Fibroblast of the aortic adventitia (primary cell): Measurements from ENCODE around the gene MAX. TPM values are rescaled to one million over a fixed set of nuclear protein-coding genes. Genes with fewer than 3 reads are reported as not detected.

ENCODE experiments used
- DNase-seq: peaks from one replicate; pipeline ENCODE4 v3.0.0-alpha.2; 2010; ENCODE audit warnings: low read depth
- H3K4me3 ChIP-seq: 2 replicates; pipeline ENCODE4 v1.5.1; 2011; ENCODE audit warnings: low read depth, mild to moderate bottlenecking, control low read depth, low read length, moderate library complexity
- total RNA-seq: library from RNA; depleted of rRNA; stranded (reverse); fragments of >200 nt; gene quantifications from 2 replicates; pipeline ENCODE4 v1.2.3, GENCODE V29; 2012; ENCODE audit warnings: low replicate concordance
- TF ChIP-seq, protein P1 (sequence below): IDR thresholded peaks from 2 replicates; pipeline ENCODE4 v1.5.1; 2011; ENCODE audit warnings: mild to moderate bottlenecking, low read length, control low read depth, inconsistent platforms; ENCODE audit not compliant: insufficient read depth

The MAX gene
- total RNA-seq, 1 donor = 69.3 TPM

DNA sequence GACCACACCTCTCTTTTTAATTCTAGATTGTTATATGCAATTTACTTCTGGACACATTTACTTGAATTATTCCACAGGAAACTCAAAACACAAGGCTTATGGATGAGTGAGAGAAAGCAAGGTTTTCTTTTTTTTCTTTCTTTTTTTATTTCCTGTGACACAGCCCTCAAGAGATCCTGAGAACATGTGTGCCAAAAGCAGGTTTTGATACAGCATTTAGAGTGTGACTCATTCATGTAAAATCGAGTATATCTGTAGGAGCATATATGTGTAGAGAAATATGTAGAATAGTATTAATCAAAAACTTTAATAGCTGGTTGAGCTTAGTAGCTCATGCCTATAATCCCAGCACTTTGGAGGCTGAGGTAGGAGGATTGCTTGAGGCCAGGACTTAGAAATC lies 4.4 kb upstream of the MAX start:
- no peak overlapping the region for H3K4me3 ChIP-seq
- TF ChIP-seq, protein P1, sequence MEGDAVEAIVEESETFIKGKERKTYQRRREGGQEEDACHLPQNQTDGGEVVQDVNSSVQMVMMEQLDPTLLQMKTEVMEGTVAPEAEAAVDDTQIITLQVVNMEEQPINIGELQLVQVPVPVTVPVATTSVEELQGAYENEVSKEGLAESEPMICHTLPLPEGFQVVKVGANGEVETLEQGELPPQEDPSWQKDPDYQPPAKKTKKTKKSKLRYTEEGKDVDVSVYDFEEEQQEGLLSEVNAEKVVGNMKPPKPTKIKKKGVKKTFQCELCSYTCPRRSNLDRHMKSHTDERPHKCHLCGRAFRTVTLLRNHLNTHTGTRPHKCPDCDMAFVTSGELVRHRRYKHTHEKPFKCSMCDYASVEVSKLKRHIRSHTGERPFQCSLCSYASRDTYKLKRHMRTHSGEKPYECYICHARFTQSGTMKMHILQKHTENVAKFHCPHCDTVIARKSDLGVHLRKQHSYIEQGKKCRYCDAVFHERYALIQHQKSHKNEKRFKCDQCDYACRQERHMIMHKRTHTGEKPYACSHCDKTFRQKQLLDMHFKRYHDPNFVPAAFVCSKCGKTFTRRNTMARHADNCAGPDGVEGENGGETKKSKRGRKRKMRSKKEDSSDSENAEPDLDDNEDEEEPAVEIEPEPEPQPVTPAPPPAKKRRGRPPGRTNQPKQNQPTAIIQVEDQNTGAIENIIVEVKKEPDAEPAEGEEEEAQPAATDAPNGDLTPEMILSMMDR = no peak
- peak; percentile 23 for DNase-seq

DNA sequence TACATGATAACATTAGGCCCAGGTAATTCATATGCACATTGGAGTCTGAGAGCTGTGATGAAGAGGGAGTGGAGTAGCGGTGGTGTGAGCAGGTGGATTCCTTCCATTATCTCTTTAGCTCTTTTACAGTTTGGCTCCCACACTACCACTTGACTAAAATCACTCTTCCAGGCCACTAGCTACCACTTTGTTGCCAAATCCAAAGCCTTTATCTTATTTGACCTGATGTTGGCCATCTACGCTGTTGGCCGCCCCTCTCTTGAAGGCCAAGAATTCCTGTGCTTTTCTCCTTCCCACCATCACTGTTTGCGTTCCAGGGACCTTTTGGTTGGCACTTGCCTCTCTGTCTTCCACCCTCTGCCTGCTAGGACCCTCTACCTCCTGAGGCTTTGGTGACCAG lies 4.0 kb upstream of the MAX start:
- H3K4me3 ChIP-seq = no peak overlapping the region
- TF ChIP-seq, protein P1 = no peak
- no peak for DNase-seq

DNA sequence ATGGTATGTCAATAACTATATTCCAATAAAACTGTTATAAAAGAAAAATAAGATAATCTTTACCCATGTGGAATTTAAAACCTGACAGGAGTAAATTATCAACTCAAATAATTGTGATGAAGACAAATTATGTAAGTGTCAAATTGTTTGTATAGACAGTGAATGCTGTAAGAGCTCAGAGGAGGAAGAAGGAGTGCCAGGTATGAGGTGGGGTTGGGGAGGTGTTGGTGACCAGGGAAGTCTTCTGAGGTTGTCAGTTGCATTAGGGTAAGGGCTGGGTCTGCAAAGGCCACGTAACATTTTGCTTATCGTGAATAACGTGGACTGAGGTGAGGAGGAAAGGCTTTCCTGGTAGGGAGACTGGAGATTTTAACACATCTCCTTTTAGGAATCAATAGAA lies 2.5 kb upstream of the MAX start:
- TF ChIP-seq, protein P1 = no peak
- no peak for DNase-seq
- H3K4me3 ChIP-seq = no peak overlapping the region

DNA sequence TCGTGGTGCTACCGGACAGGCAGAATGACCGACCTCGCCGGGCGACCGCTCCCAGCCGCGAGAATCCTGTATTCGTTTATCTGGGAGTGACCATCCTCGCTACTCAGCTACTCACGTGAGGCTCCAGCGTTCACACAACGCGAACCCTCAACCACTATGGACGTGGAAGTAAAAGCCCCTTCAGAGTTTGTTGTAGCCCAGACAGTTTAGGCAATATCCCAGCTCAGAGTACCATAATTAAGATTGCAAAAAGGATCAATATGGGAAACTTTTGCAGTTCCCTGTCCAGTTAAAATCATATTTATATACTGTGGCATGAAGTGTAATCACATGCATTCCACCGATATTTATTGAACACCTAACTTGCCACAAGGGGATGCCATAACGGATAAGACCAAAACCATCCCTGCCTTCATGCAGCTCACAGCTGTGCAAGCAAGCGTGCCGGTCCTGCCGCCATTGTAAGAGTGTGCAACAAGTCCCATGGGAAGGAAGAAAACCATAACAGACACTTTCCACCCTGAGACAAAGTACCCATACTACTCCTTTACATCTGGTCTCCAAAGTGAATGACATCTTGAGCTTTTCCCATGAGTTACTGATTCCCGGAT lies 938 bp upstream of the MAX start:
- DNase-seq = peak; percentile 29
- TF ChIP-seq, protein P1 = peak; percentile 21
- H3K4me3 ChIP-seq = peak overlapping the region; percentile 77

DNA sequence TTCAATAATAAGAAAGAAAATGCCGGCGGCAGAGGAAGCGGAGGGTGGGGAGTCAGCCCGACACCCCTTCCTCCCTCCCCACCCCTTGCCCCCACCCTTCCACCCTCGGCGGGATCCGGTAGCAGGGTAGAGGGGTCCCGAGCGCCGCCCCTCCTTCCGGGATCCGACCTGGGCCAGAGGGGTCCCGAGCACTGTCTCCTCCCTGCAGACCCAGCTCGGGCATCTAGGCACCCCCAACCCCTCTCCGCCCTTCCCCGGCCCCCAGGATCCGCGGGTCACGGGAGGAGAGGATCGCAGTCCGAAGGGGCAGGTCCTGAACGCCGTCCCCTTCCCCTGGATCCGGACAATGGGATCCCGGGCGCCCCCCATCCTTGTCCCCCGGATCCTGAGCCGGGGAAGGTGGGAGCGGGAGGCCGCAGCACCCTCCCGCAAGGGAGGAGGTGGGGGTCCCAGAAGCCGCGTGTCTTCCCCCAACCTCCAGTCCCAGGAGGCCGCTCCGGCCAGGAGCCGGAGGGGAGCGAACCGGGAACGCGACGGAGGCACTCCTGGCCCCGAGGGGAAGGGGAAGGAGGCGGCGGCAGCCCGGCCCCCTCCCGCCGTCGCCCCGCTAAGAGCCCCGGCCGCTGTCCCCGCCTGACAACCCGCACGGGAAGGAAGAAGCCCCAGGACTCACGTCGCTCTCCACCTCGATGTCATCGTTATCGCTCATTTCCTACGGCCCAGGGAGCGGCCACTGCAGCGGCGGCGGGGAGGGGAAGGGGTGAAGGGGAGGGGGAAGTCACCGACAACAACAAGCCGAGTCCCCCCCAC lies 481 bp downstream of the MAX start:
- H3K4me3 ChIP-seq = peak overlapping the region; percentile 80
- no peak for DNase-seq
- TF ChIP-seq, protein P1 = no peak

DNA sequence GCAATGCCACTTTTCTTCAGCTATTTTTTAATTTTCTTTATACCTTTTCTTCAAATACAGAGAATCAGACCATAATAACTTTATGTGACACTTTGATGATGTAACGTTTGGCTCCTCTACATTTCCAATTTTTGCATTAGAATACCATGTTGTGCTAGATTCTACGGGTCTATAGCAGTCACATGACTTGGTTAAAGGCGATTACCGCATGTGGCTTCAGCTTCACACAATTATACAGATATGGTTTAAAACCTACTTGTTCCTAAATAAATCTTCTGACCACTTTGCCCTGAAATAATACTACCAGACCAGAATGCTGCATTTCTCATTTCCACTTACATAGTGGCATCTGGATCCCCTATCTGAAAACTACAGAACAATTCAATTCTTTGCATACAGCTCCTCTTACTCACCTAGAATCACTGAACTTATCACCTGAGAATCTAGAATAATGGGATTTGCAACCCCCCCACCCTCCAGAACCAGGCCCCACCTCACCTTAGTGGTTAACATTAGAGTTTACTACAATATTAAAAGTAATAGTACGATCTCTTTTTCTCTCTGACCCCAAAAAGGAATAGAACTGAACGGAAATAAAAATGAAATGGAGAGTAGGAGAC lies 1.3 kb downstream of the MAX start:
- DNase-seq = peak; percentile 13
- TF ChIP-seq, protein P1 = no peak
- peak overlapping the region; percentile 80 for H3K4me3 ChIP-seq
